Small intestine (tissue), 7 donors: ENCODE data around the gene SCN9A. TPM values are rescaled to one million over a fixed set of nuclear protein-coding genes. Genes with fewer than 3 reads are reported as not detected.
"Not testable (repeated sequence)": the region's sequence is repeated elsewhere in the genome, so short reads cannot be mapped to it uniquely, and the experiment has no call there.

Experiments used
- DNase-seq, 2 donors: peaks; one replicate each; pipeline versions ENCODE4 v3.0.0 to v3.0.0-alpha.2; 2013
- FAIRE-seq: peaks from 2 replicates; lab custom pipeline; 2012; peaks lifted over from hg19 to GRCh38; lab: Jason Lieb, UNC
- H3K27ac ChIP-seq, 3 donors: one replicate each; pipeline ENCODE4 v1.5.1; 2013; ENCODE audit warnings: low read length in 2 of 3, mild to moderate bottlenecking in 2 of 3, control low read depth in 1 of 3, inconsistent platforms in 1 of 3, low read depth in 1 of 3, moderate library complexity in 1 of 3
- H3K27me3 ChIP-seq, 3 donors: one replicate each; pipeline ENCODE4 v1.6.1; 2013; ENCODE audit warnings: low read length in 3 of 3, inconsistent platforms in 1 of 3; ENCODE audit not compliant: control insufficient read depth in 3 of 3, insufficient read depth in 3 of 3
- H3K36me3 ChIP-seq, 3 donors: one replicate each; pipeline ENCODE4 v1.6.1; 2013; ENCODE audit warnings: low read length in 3 of 3, inconsistent platforms in 1 of 3, low read depth in 1 of 3, mild to moderate bottlenecking in 1 of 3, moderate library complexity in 1 of 3; ENCODE audit not compliant: control insufficient read depth in 3 of 3, insufficient read depth in 2 of 3
- H3K4me1 ChIP-seq, 3 donors: one replicate each; pipeline ENCODE4 v1.6.1; 2013; ENCODE audit warnings: low read length in 2 of 3, inconsistent platforms in 1 of 3, low read depth in 1 of 3, mild to moderate bottlenecking in 1 of 3, moderate library complexity in 1 of 3; ENCODE audit not compliant: control insufficient read depth in 3 of 3, insufficient read depth in 2 of 3
- H3K4me3 ChIP-seq, 3 donors: one replicate each; pipeline ENCODE4 v1.5.1; 2013; ENCODE audit warnings: low read length in 3 of 3, control low read depth in 1 of 3, inconsistent platforms in 1 of 3, low read depth in 1 of 3, mild to moderate bottlenecking in 1 of 3, moderate library complexity in 1 of 3
- H3K9me3 ChIP-seq, 2 donors: one replicate each; pipeline ENCODE4 v1.6.1; 2013; ENCODE audit warnings: low read depth in 1 of 2, low read length in 1 of 2; ENCODE audit not compliant: control insufficient read depth in 2 of 2, insufficient read depth in 1 of 2
- WGBS, 3 donors: extraction: QIAGEN DNeasy Blood & Tissue Kit; methylation state at CpG; one replicate each; pipeline ENCODE4 v1.1.7; 2013; 5-methylcytosine and 5-hydroxymethylcytosine counted together
- polyA plus RNA-seq, 4 donors: library from polyadenylated mRNA; stranded (reverse) in 3 of 4; unstranded in 1 of 4; fragments of 200-250 nt in 3 of 4; fragments of 120-200 nt in 1 of 4; gene quantifications; one replicate each; pipeline versions ENCODE4 v1.2.1 to v1.2.3, GENCODE V29; 2013
- donor health status: healthy with polysubstance abuse.
- donor health status: control.
- donor health status: control.
- donor health status: Bipolar disorder and iron deficiency.
- donor health status: healthy.

The SCN9A gene
- polyA plus RNA-seq, 4 donors, result 0.27 to 2.1 (median 1.7) TPM; not detected in 1

DNA sequence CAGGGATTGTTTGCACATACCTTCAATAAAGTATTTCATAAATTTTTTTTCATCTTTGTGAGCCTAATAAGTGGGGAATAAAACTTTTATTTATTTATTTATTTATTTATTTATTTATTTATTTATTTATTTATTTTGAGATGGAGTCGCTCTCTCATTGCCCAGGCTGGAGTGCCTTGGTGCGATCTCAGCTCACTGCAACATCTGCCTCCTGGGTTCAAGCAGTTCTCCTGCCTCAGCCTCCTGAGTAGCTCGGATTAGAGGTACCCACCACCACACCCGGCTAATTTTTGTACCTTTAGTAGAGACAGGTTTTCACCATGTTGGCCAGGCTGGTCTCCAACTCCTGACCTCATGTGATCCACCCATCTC, 17.8 kb downstream of the SCN9A start:
- 87 to 96% (median 94%) methylated on average over 4 of the region's 4 CpGs for WGBS, 3 donors
- H3K4me1 ChIP-seq, H3K4me3 ChIP-seq, DNase-seq, H3K27ac ChIP-seq, H3K36me3 ChIP-seq, H3K27me3 ChIP-seq, FAIRE-seq, H3K9me3 ChIP-seq: not testable (repeated sequence)

DNA sequence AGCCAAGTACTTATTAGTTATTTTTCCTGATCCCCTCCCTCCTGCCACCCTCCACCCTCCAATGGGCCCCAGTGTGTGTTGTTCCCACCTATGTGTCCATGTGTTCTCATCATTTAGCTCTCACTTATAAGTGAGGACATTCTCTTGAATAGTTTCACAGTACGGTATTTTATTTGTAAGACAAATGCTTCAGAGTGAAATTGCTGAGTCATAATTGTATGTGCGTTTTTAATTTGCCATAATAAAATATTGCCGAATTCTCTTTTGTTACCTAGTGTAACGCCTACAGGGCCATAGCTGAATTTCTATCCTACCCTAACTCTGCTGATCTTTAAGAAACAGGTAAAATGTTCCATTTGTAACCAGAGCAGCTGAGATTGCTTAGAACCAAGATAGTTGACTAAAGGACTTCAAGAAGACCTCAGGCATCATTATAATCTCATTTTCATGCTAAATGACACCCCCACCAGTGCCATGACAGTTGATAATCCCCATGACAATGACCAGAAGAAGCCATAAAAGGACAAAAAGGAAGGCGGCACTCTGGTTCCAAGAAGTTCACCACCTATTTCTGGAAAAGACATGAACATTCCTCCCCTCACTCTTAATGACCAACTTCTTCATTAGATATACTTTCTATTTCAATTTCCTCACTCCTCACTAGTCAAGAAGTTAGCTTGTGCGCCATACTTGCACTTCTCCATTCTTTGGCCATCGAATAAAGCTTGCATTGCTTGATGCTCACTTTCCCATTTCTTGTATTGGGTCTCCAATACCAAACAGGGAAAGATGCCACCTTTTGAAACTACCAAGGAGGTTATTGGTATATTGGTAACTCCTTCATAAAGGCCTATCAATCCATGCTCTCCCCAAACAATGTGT, 18.4 kb downstream of the SCN9A start:
- no peak for FAIRE-seq
- DNase-seq, result no peak
- Histone ChIP-seq H3K36me3 (no peaks in the 10 kb centered on the region), H3K4me1 (no peaks in the 10 kb centered on the region), H3K27me3 (no peaks in the 10 kb centered on the region), H3K27ac (no peak overlapping the region), H3K9me3 (no peaks in the 10 kb centered on the region), H3K4me3 (no peak overlapping the region)
- 88 to 93% (median 93%) methylated on average over 7 of the region's 7 CpGs for WGBS, 3 donors

DNA sequence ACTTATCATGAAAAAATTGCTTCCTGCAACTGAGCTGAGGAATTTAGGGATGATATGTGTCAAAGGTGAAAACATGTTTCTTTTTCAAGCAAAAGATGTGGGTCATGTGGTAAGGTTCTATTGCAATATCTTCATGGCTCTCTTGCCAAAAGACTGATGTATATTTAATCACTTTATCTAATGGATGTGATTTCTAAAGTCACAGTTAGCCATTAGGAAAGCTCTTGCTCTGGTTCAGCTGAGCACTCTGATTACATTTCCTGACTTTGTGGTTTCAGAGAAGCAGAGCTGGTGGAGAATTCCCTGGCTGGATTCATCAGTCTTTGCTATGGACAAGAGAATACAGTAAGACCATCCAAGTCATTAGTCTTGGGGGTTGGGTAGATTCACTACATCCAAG, 24.4 kb downstream of the SCN9A start:
- no peak for DNase-seq
- no peak overlapping the region for H3K4me3 ChIP-seq
- no peaks in the 10 kb centered on the region for H3K4me1 ChIP-seq
- H3K9me3 ChIP-seq, result no peaks in the 10 kb centered on the region
- no peak for FAIRE-seq
- no peaks in the 10 kb centered on the region for H3K27me3 ChIP-seq
- H3K36me3 ChIP-seq, result no peaks in the 10 kb centered on the region
- H3K27ac ChIP-seq, result no peak overlapping the region

DNA sequence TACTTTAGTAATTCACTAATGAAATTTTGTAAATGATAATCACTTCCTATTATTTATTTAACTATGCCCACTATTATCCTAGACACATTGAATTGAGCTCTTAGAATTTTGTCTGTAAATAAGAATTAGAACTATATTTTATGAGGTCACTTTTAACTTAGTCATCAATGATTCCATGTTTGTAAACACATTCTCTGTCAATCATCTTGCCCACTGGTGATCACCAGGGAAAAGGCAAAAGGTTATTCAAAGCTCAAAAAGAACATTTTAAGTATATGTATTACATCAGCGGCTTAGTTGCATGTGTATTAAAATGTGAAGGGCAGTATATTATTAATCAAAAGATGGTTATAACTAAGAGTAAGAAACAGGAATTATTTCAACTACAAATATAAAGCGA, 25.2 kb downstream of the SCN9A start:
- 91 to 97% (median 93%) methylated on average over 2 of the region's 2 CpGs for WGBS, 3 donors
- DNase-seq (no peak), FAIRE-seq (no peak)
- Histone ChIP-seq H3K4me1 (no peaks in the 10 kb centered on the region), H3K27me3 (no peaks in the 10 kb centered on the region), H3K9me3 (no peaks in the 10 kb centered on the region), H3K27ac (no peak overlapping the region), H3K36me3 (no peaks in the 10 kb centered on the region), H3K4me3 (no peak overlapping the region)

DNA sequence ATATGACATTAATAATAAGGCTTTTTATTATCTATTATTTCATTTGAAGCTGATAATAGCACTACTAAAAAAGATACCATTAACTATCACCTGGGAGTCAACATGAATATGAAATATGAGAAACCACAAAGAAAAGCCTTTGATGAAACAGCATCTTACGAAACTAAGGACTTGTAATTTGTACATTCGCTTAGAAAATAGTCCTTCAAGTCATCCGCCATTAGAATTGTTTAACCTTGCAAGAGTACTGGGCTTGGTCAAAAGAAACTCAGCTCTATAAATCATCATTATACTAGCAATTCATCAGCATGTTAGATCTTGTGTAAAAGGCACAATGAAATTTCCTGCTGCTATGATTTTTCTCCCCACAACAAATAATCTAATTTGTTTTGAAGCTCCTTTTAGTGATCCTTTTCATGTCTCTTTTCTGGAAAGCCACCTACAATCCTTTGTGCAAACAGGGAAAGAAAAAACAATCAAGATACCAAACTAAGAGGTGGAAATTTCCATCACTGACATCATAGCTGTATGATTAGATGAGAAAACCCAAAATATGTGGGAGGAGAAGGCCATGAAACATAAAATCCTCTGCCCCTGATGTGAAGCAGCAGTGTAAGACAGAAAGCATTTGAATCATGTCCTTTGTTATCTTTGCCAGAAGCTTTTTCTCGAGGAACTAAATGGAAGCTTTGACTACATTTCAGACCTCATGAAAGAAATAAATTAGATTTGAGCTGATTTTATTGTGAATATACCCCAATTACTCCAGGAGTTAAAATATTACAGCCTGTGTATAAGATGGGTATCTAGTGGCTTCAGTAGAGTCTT, 31.2 kb downstream of the SCN9A start:
- FAIRE-seq, result no peak

DNA sequence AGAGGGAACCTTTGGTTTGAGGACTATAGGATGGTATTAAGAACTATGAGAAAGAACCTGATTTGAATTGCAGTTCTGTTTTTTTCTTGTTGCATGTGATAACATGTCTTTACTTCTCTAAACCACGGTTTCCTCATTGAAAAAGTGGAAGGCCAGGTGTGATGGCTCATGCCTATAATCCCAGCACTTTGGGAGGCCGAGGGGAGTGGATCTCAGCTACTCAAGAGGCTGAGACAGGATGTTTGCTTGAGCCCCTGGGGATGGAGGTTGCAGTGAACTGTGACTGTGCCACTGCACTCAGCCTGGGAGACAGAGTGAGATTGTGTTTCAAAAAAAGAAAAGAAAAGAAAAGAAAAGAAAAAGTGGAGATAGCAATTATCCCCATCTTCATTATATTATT, 32.3 kb downstream of the SCN9A start:
- no peaks in the 10 kb centered on the region for H3K27me3 ChIP-seq

More for the DNA sequence above, 31.2 kb downstream of the SCN9A start:
- no peak overlapping the region for H3K4me3 ChIP-seq
- 75 to 79% (median 78%) methylated on average over 4 of the region's 4 CpGs for WGBS, 3 donors
- H3K4me1 ChIP-seq, result no peaks in the 10 kb centered on the region
- no peaks in the 10 kb centered on the region for H3K9me3 ChIP-seq
- no peak overlapping the region for H3K27ac ChIP-seq
- no peaks in the 10 kb centered on the region for H3K36me3 ChIP-seq
- no peaks in the 10 kb centered on the region for H3K27me3 ChIP-seq
- no peak for DNase-seq

DNA sequence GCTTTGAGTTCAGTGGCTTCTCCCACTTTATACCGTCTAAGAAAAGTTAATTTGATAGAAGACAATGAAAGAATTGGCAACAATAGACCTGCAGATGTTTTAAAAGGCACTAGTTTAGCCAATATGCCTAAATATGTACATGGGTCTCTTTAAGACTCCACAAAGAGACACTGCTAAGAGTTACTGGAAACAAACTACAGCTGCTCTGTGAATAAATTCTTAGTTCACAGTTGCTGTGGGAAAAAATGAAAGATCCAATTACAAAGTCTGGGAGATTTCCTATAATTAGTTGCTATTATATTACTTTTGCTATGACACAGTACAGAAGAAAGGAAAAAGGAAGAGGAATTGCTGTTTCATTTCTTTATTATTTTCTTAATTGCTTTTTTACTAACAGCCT, 34.3 kb downstream of the SCN9A start:
- no peak for FAIRE-seq
- Histone ChIP-seq H3K9me3 (no peaks in the 10 kb centered on the region), H3K4me3 (no peak overlapping the region), H3K36me3 (no peaks in the 10 kb centered on the region), H3K27me3 (no peaks in the 10 kb centered on the region), H3K4me1 (no peaks in the 10 kb centered on the region), H3K27ac (no peak overlapping the region)
- no peak for DNase-seq
- 45 to 67% (median 58%) methylated on average over 1 of the region's 1 CpG for WGBS, 3 donors

More for the DNA sequence above, 32.3 kb downstream of the SCN9A start:
- H3K27ac ChIP-seq, result no peak overlapping the region
- H3K4me3 ChIP-seq, result no peak overlapping the region
- 25 to 41% (median 29%) methylated on average over 2 of the region's 2 CpGs for WGBS, 3 donors
- H3K36me3 ChIP-seq, result no peaks in the 10 kb centered on the region
- no peak for DNase-seq
- FAIRE-seq, result no peak
- no peaks in the 10 kb centered on the region for H3K4me1 ChIP-seq
- H3K9me3 ChIP-seq, result no peaks in the 10 kb centered on the region

DNA sequence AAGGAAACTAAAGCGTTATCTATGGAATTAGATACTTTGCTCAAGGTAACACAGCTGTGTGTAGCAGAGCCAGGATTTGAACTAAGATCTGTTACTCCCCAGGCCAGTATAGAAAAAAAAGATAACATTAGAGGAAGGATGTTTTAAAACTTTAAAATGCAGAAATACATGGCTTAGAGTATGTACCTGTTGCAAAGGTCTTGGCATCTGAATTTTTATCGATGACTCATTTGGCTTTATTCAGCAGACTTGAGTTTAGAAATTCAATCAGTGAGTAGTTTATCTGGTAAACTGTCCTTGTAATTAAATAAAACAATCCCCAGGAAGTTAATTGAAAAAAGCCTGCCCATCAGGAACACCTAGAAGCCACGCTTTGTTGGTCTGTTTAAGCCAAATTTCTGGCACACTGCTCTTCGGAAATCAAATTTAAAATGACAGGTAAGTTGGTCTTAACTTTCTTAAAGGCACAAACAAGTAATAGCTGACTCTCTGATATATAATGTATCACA, 36.9 kb downstream of the SCN9A start:
- FAIRE-seq (no peak), DNase-seq (no peak)
- WGBS, 3 donors, result 78 to 85% (median 82%) methylated on average over 4 of the region's 4 CpGs
- H3K27ac ChIP-seq, result no peak overlapping the region
- no peaks in the 10 kb centered on the region for H3K27me3 ChIP-seq
- no peaks in the 10 kb centered on the region for H3K4me1 ChIP-seq
- no peaks in the 10 kb centered on the region for H3K36me3 ChIP-seq
- H3K9me3 ChIP-seq, result no peaks in the 10 kb centered on the region
- no peak overlapping the region for H3K4me3 ChIP-seq
